ENCODE results near the gene MICAL3.

DNA sequence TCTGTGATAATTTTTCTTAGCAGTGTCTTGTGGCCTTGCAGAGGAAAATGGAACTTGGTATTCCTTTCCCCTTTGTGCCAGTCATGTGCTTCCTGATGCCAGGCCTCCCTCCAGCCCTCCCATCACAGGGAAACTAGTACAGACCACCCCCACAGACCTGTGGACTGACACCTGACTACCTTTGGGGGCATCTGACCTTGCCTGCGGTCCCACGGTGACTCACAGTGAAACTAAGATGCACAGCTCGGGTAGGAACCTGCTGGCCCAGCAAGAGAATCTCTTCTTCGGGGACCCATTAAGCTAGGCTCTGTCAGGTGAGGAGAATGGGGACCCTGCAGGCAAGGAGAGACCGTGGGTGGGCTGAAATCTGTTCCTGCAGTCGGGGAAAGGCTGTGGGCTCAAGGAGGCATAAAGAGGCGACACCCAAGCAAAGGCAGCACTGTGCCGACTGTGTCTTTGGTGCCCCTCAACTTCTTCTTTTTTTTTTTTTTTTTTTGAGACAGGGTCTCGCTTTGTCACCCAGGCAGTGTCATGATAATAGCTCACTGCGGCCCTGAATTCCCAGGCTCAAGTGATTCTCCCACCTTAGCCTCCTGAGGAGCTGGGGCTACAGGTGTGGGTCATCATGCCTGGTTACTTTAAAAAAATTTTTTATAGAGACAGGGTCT, 32.6 kb upstream of the MICAL3 start:
- TF ChIP-seq POLR2AphosphoS5 (IDR thresholded peaks at IDR 0.05; ENCODE audit: borderline replicate concordance, low read depth, low read length) (no peak), EZH2 (IDR thresholded peaks at IDR 0.05) (no peak), FOXP2 (optimal IDR thresholded peaks at IDR 0.05; ENCODE audit: control extremely low read depth, extremely low read length, insufficient read depth) (no peak)
